ENCODE measurements around the gene CRY2. TPM values are rescaled to one million over a fixed set of nuclear protein-coding genes. Genes with fewer than 3 reads are reported as not detected.
"Not testable (repeated sequence)": the region's sequence is repeated elsewhere in the genome, so short reads cannot be mapped to it uniquely, and the experiment has no call there.

The CRY2 gene
- total RNA-seq, 1 donor from 2014 or later = 69.8 TPM

DNA sequence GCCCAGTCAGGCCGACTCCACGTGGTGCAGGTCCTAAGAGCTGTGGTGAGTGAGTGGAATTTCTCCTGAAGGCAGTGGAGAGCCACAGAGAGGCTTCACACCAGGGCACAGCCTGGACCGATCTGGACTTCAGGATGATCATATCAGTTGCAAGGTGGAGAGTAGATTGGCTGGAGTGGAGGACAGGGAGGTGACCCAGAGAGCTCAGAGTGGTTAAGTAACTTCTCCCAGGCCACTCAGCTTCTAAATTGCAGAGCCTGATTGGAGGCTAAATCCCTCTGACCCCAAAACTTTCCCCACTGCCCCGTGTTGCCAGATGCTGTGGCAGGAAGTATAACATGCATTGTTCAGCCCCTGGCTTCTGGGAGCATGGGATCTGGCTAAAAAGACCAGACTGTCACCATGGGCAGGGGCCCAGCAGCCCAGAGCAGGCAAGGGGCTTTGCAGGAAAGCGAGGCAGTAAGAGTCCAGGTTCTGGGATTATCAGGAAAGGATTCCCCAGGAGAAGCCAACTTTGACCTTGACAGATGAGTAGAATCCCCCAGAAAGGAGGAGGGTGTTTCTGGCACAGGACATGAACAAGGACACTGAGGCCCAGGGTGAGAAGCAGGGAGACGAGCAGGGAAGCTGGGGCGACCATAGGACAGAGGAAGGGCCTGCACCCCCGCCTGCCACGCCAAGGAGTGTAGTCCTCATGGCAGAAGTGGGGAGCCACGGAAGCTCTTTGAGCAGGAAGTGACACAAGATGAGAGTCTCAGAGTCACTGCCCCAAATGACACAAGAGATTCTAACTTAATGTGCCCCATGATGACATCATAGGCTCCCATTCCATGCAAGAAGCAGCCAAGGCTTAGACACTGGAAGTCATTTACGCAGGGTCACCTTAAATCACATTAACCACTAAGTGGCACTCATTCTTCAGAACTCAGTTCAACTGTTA is 37.5 kb upstream of the CRY2 start:
- intact Hi-C loops (cut with DNase I) = no loop called here
- no peak for ATAC-seq
- DNase-seq (ENCODE audit: missing footprints) = no peak

DNA sequence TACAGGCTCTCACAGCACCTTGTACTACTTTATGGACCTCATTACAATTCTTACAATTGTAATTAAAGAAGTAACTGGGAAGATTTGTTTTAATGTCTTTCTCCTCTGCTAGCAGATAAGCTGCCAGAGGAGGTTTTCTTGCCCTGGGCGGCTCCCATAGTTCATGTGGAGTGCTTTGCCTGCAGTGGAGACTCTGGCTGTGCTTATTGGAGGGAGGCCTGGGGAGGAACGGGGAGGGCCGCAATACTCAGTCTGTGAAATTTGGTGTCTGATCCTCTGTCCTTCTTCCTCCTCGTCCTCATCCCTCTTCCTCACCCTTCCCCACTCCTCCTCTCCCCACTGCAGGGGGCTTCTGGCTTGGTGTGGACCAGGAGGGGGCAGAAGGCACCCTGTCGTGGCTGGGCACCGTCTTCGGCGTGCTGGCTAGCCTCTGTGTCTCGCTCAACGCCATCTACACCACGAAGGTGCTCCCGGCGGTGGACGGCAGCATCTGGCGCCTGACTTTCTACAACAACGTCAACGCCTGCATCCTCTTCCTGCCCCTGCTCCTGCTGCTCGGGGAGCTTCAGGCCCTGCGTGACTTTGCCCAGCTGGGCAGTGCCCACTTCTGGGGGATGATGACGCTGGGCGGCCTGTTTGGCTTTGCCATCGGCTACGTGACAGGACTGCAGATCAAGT is 36.7 kb upstream of the CRY2 start:
- intact Hi-C loops (cut with DNase I) = no loop called here
- ATAC-seq = no peak
- no peak for DNase-seq (ENCODE audit: missing footprints)

DNA sequence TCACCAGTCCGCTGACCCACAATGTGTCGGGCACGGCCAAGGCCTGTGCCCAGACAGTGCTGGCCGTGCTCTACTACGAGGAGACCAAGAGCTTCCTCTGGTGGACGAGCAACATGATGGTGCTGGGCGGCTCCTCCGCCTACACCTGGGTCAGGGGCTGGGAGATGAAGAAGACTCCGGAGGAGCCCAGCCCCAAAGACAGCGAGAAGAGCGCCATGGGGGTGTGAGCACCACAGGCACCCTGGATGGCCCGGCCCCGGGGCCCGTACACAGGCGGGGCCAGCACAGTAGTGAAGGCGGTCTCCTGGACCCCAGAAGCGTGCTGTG is 36.2 kb upstream of the CRY2 start:
- intact Hi-C loops (cut with DNase I) = no loop called here
- no peak for DNase-seq (ENCODE audit: missing footprints)
- no peak for ATAC-seq

DNA sequence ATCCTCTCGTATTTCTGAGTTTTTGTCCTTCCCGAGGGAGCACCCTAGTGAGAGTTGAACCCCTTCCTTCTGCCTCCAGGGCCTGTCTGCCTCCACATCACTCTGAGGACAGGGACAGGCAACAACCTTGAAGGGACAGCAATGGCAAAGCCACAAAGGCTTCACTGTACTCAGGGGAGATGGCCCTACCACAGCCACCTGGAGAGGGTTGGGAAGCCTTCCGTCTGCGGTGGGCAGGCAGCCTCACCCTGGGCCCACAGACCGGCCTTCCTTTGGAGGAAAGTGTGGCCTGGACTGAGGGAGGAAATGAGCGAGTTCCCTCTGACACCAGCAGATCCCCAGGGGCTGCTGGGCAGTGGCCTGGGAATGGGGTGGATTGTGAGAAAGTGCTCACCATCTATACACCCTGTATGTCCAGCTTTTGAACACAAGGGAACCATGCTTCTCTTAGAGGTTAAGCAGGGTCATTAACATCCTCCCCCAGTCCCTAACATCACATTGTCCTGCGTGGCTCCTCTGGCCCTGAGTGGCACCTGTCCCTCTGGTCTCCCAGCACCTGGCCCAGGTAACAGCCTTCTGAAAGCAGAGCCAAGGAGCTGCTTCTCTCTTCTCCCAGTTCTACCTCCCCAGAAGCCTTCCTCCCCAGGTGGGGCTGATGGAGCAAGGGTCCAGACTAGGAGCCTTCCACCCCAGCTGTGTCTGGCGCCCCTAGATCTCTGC is 35.5 kb upstream of the CRY2 start:
- no peak for DNase-seq (ENCODE audit: missing footprints)
- no peak for ATAC-seq
- intact Hi-C loops (cut with DNase I) = no loop called here

DNA sequence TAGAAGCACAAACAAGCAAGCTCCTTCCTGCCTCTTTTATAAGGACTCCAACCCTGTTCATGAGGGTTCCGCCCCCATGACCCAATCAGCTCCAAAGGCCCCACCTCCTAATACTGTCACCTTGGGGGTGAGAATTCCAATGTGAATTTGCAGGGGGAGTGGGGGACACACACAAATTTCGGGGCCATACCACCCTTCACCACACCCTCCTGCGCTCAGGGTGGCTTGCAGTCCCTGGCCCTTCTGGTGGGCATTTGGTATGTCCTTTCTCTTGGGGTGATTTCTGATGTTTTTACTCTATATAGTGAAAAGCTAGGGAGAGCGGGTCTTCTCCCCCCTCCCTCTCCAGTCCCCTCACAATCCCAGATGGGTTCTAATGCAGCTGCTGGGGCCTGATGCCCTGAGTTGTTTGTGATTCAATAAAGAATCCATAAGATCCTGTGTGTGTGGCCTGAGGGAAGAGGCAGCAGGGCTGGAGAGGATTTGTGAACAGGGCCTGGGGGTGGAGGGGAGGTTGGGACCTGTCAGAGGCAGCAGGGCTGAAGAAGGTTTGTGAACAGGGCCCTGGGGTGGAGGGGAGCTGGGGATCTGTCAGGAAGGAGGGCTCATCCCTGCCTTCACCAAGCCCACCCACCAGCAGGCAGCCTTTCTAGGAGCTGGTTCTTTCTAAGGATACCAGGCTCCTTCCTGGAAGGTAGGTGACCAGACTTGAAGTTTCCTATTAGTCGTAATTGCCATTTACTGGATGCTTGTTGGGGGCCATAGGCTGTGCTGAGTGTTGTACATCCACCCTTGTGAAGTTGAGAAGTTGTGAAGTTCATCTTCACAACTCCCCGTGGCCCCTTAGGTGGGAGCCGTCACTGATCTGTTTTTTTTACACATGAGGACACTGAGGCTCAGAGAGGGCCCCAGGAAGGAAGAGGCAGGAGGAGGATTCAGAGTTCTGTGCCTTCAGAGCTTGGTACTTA is 34.4 kb upstream of the CRY2 start:
- intact Hi-C loops (cut with DNase I) = no loop called here
- ATAC-seq (no peak), DNase-seq (ENCODE audit: missing footprints) (no peak)

DNA sequence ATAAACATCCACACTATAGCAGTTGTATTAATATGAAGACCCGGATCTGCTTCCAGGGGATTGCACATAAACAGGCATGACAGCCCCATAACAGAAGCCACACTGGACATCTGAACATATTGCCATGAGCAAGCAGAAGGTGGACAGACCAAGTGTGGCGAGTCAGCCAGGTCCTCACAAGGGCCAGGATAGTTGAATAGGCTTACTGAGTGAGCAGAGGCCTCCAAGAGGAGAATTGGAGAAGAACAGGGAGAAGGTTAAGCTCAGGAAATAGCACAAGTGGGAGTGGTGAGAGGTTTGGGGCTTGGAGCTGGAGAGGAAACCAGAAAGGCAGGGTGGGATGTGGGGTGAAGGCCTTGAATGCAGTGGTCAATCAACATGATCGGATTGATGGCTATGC is 31.5 kb upstream of the CRY2 start:
- ATAC-seq (no peak), DNase-seq (ENCODE audit: missing footprints) (no peak)
- intact Hi-C loops (cut with DNase I) = no loop called here

DNA sequence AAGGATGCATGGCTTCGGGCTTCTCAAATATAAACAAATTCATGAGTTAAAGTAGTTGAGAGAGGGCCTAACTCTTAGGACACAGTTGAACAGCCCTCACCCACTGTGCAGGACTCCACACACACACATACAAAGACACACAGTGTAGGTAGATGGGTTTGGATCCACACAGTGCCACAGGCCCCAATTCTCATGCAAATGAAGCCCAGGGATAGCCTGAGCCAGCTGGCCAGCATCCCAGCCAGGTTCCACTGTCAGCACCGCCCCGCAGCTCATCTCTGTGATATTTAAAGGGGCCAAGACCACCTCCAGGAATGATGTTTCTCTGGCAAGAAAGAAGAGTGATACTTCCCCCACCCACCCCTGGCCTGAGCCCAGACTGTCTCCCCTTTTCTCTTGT is 30.7 kb upstream of the CRY2 start:
- ATAC-seq = no peak
- intact Hi-C loops (cut with DNase I) = no loop called here
- DNase-seq (ENCODE audit: missing footprints) = no peak

DNA sequence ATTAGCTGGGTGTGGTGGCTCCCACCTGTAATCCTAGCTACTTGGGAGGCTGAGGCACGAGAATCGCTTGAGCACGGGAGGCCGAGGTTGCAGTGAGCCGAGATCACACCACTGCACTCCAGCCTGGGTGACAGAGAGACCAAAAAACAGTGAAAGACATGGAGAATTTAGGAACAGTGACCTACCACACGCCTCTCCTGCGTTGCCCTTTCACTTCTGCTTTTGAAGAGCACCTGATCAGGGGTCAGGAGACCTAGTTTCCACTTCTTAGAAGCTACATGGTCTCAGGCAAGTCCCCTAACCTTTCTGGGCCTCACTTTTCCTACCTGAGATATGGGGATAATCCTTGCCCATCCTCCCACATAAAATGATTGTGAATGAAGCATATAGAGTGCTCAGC is 30.1 kb upstream of the CRY2 start:
- DNase-seq (ENCODE audit: missing footprints) = no peak
- intact Hi-C loops (cut with DNase I) = no loop called here
- no peak for ATAC-seq

DNA sequence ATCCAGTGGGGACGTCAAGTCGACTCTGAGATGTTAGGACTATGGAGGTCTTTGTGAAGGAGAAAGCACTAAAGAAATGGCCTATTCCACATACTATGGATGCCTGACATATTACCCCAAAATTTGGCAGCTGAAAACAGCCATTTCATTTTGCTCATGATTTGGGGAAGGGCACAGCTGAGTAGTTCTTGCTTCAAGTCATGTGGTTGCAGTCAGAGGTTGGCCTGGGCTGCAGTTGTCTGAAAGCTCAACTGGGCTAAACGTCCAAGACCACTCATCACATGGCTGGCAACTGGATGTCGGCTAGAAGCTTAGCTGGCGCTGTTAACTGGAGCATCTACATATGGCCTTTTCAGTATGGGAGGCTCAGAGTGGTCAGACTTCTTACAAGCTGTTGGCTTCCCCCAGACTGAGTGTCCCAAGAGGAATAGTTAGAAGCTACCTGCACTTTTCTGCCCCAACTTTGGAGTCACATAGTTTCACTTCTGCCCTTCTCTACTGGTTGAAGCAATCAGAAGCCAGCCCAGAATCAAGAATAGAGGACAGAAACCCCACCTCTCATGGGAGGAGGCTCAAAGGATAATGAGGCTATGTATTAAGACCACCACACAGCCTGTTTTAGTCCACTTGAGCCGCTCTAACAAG is 28.2 kb upstream of the CRY2 start:
- no peak for DNase-seq (ENCODE audit: missing footprints)
- no peak for ATAC-seq
- intact Hi-C loops (cut with DNase I) = no loop called here

DNA sequence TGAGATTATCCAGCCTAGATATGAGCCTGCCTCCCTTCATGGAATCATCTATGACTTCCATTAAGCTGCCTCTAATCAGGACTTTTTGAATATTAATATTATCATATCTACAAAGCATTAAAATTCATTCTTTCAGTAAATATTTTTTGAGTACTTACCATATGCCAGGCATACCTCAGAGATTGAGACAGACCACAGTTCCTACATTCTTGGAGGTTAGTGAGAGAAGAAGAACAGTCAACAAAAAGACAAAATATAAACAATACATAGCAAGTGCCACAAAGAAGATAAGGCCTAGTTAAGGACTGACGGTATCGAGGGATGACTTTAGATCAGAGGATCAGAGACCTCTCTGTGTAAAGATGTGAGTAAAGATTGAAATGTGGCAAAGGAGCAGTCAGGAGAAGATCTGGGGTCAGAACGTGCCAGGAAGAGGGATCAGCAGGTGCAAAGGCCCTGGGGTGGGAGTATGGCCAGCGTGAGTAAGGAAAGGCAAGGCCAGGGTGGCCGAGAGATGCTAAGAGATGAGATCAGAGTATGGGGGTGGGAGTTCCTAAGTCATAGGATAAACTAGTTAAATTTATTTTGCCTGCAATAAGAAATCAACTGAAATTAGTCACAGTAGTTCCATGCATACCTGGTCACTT is 26.9 kb upstream of the CRY2 start:
- ATAC-seq (no peak), DNase-seq (ENCODE audit: missing footprints) (no peak)
- intact Hi-C loops (cut with DNase I) = no loop called here

DNA sequence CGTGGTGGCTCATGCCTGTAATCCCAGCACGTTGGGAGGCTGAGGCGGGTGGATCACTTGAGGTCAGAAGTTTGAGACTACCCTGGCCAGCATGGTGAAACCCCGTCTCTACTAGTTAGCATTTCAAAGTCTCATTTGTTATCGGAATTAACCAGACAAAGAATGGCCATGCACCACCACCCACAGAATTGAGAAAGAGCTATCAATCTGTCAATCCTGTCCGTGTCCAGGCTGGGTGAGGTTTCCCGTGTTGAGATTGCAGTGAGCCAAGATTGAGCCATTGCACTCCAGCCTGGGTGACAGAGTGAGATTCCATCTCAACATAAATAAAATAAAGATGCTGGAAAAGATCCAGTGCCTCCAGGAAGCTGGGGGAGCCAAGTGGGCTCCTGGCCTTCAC is 20.8 kb upstream of the CRY2 start:
- ATAC-seq; DNase-seq (ENCODE audit: missing footprints); intact Hi-C loops (cut with DNase I): not testable (repeated sequence)

DNA sequence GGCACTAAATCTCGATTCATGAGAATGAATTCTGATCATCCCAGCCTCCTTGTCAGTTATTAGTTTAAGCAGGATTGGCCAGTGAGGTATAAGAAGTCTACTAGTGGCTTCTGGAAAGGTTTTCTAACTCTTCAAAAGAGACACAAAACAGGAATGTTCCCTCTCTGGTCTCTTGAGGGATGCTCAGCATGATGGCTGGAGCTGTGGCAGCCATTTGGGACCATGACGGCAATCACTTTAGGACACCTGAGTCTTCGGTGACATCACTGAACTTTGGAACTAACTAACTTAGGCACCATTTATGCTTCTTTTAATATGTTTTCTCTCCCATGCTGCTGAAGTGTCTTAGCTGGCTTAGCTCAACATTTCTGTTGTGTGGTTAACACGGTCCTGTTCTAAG is 20.2 kb upstream of the CRY2 start:
- ATAC-seq (no peak), DNase-seq (ENCODE audit: missing footprints) (no peak)
- intact Hi-C loops (cut with DNase I) = no loop called here

DNA sequence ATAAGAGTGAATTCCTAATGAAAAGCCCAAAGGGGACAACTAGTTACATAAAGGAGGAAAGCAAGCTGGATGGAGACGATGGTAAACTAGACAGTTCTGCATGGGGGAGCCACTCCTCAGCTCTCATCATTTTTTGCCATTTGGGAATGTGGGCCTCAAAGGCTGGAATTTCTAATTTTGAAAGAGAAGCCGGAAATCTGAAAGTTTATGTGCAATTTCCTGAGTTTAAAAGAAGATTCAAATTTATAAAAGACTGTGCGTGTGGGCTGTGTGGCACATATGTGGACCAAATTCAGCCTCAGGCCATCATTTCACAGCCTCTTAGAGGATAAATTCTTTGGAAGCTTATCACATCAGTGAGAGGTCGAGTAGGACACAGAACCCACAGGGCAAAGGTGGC is 18.3 kb upstream of the CRY2 start:
- intact Hi-C loops (cut with DNase I) = no loop called here
- no peak for ATAC-seq

DNA sequence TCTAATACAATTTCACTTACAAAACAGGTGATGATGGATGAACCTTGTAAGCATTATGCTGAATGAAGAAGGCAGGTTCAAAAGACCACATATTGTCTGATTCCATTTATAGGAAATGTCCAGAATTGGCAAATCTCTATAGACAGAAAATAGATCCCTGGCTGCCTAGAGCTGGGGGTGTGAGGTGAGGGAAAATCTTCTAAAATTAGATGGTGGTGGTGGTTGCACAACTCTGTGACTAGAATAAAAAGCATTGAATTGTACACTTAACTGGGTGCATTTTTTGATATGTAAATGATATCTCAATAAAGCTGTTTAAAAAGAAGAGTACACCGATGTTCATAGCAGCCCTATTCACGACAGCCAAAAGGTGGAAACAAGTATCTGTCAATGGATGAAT is 16.7 kb upstream of the CRY2 start:
- intact Hi-C loops (cut with DNase I) = no loop called here
- DNase-seq (ENCODE audit: missing footprints) (no peak), ATAC-seq (no peak)

More for the DNA sequence above, 18.3 kb upstream of the CRY2 start:
- DNase-seq (ENCODE audit: missing footprints) = no peak

DNA sequence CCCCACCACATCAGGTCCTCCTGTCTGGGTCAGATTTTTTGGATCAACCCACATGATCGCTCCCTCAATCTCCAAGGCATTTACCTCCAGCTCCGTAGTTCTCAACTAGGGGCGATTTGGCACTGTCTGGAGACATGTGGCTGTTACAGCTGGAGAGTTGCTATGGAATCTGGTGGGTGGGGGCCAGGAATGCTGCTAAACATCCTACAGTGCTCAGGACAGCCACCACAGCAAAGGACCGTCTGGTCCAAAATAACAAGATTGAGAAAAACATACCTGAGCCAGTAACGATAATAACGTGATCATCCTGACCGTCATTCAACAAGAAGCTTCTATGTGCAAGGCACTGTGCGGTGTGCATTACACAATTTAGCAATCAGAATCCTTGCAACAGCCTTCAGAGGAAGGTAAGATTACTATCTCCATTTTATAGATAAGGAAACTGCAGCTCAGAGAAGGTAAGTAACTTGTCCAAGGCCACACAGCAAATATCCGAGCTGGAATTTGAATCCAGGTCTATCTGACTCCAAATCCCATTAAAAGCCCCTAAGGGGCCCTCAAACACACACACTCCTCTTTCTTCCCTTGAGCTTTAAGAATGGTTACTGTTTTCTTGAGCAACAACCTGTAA is 14.3 kb upstream of the CRY2 start:
- no peak for ATAC-seq
- intact Hi-C loops (cut with DNase I) = no loop called here
- no peak for DNase-seq (ENCODE audit: missing footprints)

DNA sequence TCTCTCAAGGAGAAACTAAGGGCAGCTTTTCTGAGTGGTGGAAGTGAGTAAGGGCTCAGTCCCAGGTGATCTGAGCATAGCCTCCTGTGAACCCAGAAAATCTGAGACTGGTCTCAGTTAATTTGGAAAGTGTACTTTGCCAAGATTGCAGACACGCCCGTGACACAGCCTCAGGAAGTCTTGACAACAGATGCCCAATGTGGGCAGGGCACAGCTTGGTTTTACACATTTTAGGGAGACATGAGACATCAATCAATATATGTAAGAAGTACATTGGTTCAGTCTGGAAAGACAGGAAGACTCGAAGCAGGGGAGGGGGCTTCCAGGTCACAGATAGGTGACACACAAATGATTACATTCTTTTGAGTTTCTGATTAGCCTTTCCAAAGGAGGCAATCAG is 13.5 kb upstream of the CRY2 start:
- ATAC-seq (no peak), DNase-seq (ENCODE audit: missing footprints) (no peak)

DNA sequence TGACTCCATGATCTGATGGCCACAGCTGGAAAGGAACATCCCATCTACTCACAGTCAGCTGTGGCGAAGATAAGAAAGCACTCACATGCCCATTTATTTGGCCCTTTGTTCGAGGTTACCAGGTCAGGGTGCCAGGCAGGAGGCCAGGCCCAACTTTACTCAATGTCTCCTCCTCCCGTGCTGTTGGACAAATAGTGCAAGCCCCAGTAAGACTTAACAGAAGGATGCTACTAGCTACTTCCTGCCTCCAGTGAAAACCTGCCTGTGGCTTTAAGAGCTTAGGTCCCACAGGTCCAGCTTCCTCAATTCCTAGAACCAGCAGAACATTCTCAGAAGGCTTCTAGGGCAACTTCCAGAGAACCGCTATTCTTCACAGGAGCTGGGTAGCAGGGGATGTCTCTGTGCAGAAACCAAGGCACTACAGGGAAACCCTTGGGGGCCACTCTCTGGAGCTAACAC is 12.9 kb upstream of the CRY2 start:
- ATAC-seq (peak; percentile 48), DNase-seq (ENCODE audit: missing footprints) (no peak)
- intact Hi-C loops (cut with DNase I) = no loop called here

More for the DNA sequence above, 13.5 kb upstream of the CRY2 start:
- intact Hi-C loops (cut with DNase I) = no loop called here
